Effector memory CD4-positive, alpha-beta T cell (primary cell): ENCODE data around the gene PDZRN3.

ENCODE experiments used
- DNase-seq, 3 donors: peaks; one replicate each; pipeline ENCODE4 v3.0.0-alpha.2; 2020
- H3K27ac ChIP-seq: 2 replicates; pipeline ENCODE4 v1.7.0; 2013; ENCODE audit warnings: mild to moderate bottlenecking, low read length, moderate library complexity; ENCODE audit not compliant: insufficient read depth, poor library complexity, severe bottlenecking
- H3K27me3 ChIP-seq: replicated peaks from 2 replicates; pipeline ENCODE4 v1.7.0; 2013; ENCODE audit warnings: mild to moderate bottlenecking, low read length; ENCODE audit not compliant: insufficient read depth, control insufficient read depth, poor library complexity, severe bottlenecking
- H3K36me3 ChIP-seq: 2 replicates; pipeline ENCODE4 v1.7.0; 2013; ENCODE audit warnings: mild to moderate bottlenecking, low read length, moderate library complexity; ENCODE audit not compliant: control insufficient read depth, insufficient read depth
- H3K4me1 ChIP-seq: 2 replicates; pipeline ENCODE4 v1.7.0; 2013; ENCODE audit warnings: low read length, mild to moderate bottlenecking; ENCODE audit not compliant: control insufficient read depth, insufficient read depth, poor library complexity, severe bottlenecking
- H3K4me3 ChIP-seq: 2 replicates; pipeline ENCODE4 v1.7.0; 2013; ENCODE audit warnings: low read length, low read depth, mild to moderate bottlenecking; ENCODE audit not compliant: insufficient read depth, poor library complexity, severe bottlenecking
- H3K9me3 ChIP-seq: 2 replicates; pipeline ENCODE4 v1.7.0; 2013; ENCODE audit warnings: mild to moderate bottlenecking, low read length, moderate library complexity; ENCODE audit not compliant: control insufficient read depth

The PDZRN3 gene

DNA sequence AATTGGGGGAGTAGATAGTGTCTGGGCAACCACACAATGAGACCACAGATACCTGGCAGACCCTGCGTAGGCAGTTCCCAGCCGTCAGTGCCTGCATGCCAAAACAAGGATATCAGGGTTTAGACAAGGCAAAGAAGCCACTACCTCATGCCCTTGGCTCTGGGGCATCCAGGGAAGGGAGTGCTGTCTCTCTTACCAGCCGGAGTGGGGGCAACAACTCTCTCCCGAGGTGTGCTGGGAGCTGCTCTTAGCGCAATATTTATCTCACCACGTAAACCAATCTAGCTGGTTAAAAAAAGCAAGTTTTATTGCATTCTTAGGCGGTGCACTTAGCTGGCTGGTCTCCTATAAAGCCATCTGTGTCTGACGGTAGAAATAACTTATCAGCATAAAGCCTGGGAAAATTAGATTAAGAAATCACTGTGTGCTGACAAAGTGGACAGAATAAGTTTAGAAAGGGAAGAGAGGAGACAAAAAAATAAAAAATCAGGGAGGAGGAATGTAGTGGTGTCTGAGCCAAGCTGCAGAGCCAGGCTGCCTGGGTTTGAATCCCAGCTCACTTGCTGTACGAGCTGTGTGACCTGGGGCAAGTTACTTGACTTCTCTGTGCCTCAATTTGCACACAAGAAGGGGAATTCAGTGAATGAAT is 273.2 kb downstream of the PDZRN3 start:
- Histone ChIP-seq H3K4me3 (no peak overlapping the region), H3K36me3 (no peaks in the 10 kb centered on the region), H3K9me3 (no peaks in the 10 kb centered on the region), H3K27ac (no peak overlapping the region), H3K4me1 (no peaks in the 10 kb centered on the region), H3K27me3 (no peaks in the 10 kb centered on the region)
- no peak for DNase-seq

DNA sequence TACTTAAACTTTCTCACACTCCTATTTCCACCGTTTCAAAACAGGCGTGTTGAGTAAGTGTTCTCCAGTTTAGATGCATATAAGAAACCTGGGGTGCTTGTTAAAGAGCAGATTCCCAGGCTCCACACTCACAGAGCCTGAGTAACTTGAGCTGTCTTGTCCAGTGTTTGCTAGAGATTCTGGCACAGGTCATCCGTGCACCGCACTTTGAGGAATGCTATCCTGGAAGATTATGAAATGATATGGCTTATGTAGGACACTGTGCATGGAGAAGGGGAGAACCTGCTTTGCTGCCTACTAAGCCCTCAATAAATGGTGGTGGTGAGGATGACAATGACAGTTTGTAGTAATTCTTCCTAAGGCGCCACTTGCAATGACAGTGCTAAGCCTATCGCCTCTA is 273.7 kb downstream of the PDZRN3 start:
- no peak overlapping the region for H3K4me3 ChIP-seq
- H3K9me3 ChIP-seq: no peaks in the 10 kb centered on the region
- DNase-seq: no peak
- no peaks in the 10 kb centered on the region for H3K4me1 ChIP-seq
- no peaks in the 10 kb centered on the region for H3K36me3 ChIP-seq
- H3K27me3 ChIP-seq: no peaks in the 10 kb centered on the region
- H3K27ac ChIP-seq: no peak overlapping the region

DNA sequence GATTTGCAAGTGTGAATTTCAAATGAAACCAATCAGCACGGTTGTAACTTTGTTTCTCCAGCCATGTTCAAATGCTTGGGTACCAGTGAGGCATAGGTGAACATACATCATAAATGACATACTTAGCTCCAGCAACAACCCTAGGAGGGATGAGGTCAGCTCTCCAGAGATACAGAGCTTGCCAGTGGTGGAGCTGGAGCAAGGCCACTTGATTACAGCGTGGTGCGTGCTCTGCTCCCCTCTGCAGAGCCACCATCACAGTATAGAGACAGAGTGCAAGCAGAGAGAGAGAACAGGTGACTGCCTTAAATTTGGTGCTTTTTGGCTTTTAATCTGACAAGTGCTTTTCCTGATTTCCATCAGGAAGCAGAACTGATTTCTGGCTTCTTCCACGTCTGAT is 275.1 kb downstream of the PDZRN3 start:
- no peak overlapping the region for H3K4me3 ChIP-seq
- no peak for DNase-seq
- no peak overlapping the region for H3K27ac ChIP-seq
- H3K4me1 ChIP-seq: no peaks in the 10 kb centered on the region
- H3K36me3 ChIP-seq: no peaks in the 10 kb centered on the region
- H3K9me3 ChIP-seq: no peaks in the 10 kb centered on the region
- no peaks in the 10 kb centered on the region for H3K27me3 ChIP-seq

DNA sequence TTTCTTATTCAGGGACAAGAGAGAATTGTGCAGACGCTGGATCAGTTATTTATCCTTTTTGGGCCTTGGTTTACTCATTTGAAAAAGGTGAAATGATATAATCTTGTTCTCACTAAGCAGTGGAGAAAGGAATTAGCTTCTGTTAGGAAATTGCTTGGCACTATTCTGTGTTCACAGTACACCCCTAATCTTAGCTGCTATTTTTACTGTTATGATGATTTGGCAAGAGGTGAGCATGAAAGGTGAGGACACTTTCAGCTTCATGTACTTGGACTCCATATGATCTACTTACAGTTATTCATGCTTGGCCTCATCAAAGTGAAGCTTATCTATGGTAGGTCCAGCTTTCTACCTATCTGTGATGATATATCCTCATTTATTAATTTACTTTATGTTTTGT is 282.7 kb downstream of the PDZRN3 start:
- no peak for DNase-seq
- Histone ChIP-seq H3K4me3 (no peak overlapping the region), H3K9me3 (no peaks in the 10 kb centered on the region)

DNA sequence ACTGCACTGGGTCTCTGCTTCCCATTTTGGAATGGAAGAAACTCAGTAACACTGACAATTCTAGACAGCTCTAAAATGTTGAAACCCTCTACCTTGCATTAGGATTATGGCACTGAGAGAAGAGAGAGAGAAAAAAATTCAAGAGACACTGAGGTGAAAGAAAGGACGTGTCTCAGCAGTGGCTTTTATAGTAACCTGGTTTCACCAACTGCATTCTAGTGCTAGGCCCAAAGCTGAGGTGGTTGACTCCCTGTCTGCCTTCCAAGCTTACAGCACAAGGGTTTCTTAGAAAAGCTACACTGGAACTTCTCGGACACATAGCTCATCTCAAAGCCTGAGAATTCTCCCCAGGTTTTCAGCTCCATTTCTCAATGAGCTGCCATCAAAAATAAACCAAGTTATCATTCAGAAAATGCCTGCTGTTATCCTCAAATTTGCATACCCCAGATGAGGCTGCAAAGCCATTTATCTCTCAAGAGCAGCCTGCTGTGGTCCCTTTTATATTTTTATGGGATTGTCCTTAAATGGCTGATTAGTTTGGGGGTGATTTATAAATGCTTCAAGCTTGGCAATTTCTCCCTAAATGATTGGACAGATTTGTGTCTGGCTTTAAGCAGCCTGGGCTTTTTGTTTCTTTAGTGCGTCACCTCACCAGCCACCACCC is 283.3 kb downstream of the PDZRN3 start:
- H3K9me3 ChIP-seq: no peaks in the 10 kb centered on the region
- no peak overlapping the region for H3K4me3 ChIP-seq
- no peaks in the 10 kb centered on the region for H3K4me1 ChIP-seq
- DNase-seq: no peak
- H3K27ac ChIP-seq: no peak overlapping the region
- H3K27me3 ChIP-seq: no peaks in the 10 kb centered on the region
- H3K36me3 ChIP-seq: no peaks in the 10 kb centered on the region

More for the DNA sequence above, 282.7 kb downstream of the PDZRN3 start:
- no peaks in the 10 kb centered on the region for H3K36me3 ChIP-seq
- no peaks in the 10 kb centered on the region for H3K4me1 ChIP-seq
- H3K27ac ChIP-seq: no peak overlapping the region
- no peaks in the 10 kb centered on the region for H3K27me3 ChIP-seq

DNA sequence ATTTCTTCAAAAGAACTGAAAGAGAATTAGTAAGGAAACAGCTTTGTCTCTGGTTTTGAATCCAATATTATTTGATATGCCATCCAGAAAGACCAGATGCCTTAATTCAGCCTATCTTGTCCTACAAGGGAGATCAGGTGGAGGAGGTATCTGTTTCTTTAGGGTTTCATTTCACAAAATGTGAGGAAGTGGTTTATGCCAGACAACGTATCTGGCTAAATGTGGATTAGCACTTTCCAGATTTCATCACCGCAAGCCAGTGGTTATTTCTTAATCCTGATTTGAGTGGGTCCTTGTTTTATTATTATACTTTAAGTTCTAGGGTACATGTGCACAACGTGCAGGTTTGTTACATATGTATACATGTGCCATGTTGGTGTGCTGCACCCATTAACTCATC is 292.2 kb downstream of the PDZRN3 start:
- no peaks in the 10 kb centered on the region for H3K9me3 ChIP-seq
- H3K36me3 ChIP-seq: no peaks in the 10 kb centered on the region
- no peak overlapping the region for H3K4me3 ChIP-seq
- no peak for DNase-seq
- no peak overlapping the region for H3K27ac ChIP-seq
- no peaks in the 10 kb centered on the region for H3K4me1 ChIP-seq
- no peaks in the 10 kb centered on the region for H3K27me3 ChIP-seq
